Measurements from ENCODE around the gene HOMER3.
A peak's percentile ranks its signal among the peaks of the same experiment; 100 is the strongest.

The HOMER3 gene

DNA sequence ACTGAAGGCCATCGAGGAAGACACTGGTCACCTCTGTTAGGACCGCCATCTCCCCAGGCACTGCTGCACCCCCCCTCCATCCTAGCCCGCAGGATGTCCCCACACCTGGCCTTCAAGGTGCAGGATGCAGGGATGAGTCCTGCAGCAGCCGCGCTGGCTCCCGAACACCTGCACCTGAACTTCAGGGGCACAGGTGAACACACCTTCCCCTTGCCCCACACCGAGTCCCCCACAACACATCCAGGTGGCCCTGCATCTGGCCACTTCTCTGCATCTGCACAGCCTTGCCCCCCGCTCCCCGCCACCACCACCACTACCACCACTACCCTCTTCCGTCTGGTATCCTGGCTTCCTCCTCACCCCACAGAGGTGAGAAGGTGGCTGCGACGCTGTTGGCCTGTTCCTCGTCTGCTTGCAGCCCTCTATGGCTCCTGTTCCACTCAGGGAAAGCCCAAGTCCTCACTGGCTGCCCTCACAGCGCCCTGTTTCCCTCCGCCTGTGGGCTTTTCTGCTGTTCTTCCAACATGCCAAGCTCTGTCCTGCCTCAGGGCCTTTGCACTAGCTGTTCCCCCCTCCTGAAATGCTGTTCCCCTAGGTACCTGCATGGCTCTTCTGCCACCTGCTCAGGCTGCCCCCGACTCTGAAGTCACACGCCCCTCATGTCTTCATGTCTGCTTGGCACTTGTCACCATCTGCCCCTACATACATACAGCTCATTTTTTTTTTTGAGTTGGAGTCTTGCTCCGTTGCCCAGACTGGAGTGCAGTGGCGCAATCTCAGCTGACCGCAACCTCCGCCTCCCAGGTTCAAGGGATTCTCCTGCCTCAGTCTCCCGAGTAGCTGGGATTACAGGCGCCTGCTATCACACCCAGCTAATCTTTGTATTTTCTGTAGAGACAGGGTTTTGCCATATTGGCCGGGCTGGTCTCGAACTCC, 43.7 kb downstream of the HOMER3 start:
- DNase-seq (ENCODE audit: insufficient read length, low spot score) = no peak
- no peak for TF ChIP-seq POLR2A (IDR thresholded peaks at IDR 0.05; ENCODE audit: low read depth, low read length)
- FAIRE-seq = no peak

DNA sequence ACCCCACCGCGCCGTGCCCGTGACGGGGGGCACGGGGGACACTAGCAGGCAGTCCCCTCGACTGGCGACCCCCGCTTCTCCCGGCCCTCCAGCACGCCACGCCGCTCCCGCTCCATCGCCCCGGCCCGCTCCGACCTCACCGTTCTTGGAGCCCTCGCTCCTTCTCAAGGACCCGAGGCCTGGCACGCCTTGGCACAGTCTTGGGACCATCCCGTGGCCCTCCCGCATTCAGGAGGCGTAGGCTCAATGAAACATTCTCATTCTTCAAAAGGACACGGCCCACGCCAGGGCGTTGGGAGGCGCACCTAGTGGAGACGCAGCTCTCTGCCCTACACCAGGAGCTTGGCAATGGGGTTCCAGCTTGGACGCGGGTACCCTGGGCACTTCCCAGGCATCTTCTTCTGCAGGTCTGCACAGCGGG, 44.6 kb downstream of the HOMER3 start:
- DNase-seq (ENCODE audit: insufficient read length, low spot score) (no peak), FAIRE-seq (no peak)
- TF ChIP-seq POLR2A (IDR thresholded peaks at IDR 0.05; ENCODE audit: low read depth, low read length) = no peak

DNA sequence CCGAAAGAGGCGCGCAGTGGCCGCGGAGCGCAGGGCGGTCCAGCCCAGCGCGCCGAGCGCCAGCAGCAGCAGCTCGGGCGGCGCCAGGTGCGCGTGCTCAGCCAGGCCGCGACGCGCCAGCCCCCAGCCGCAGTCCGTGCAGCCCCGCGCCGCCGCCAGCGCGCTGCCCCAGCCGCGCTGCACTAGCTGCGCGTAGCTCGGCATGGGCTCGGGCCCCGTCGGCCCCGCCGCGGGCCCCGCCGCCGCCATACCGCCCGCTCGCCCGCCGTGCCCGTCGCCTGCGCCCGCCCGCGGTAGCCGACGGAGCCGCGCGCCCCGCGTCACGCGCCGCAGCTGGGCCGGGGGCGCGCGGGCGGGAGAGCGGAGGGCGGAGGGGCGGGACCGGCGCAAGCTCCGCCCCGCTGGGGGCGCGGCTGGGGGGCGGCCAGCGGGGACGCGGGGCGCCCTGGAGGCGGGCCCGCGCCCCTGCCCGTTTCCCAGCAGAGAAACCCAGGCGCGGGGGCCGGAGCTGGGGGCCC, 45.1 kb downstream of the HOMER3 start, which contains the start of gene CERS1:
Gene CERS1, minus strand, starts transcription at position 335 of the 518 bp plus-strand sequence. Its CDS starts 86 bp downstream, at position 249.
- TF ChIP-seq POLR2A (IDR thresholded peaks at IDR 0.05; ENCODE audit: low read depth, low read length) = no peak
- FAIRE-seq = no peak

DNA sequence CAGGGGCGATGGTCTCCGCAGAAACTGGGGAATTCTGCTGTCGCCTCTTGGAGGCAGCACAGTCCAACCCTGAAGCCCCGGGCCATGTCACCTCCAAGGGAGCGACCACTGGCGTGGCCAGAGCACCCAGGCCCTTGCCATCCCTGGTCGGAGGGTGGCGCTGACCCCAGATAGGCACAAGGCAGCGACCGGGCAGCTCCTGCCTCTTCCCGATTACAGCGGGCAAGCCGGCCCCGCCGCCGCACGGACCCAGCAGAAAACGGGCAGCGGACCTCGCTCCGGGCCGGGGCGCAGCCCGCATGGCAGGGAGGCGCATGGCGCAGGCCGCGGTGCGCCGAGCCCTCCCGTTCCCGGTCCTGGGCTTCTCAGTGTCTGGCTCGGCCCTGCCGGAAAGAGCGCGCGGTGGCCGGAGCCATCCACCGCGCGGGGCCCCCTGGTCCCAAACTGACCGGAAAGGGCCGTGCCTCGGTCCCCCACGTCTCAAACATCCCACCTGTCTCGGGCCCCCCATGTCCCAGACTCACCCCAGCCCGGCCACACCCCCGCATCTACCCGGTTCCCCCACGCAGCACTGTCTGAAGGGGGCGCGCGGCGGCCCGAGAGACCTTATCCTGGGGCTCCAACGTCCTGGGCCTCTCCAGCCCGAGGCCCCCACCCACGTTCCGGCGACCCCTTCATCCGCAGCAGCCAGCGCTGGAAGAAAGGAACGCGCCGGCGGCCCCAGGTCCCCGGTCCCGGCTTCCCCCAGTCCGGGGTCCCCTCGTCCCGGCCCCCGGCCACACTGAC, 45.8 kb downstream of the HOMER3 start:
- no peak for DNase-seq (ENCODE audit: insufficient read length, low spot score)
- TF ChIP-seq POLR2A (IDR thresholded peaks at IDR 0.05; ENCODE audit: low read depth, low read length) = no peak
- no peak for FAIRE-seq

More for the DNA sequence above, 45.1 kb downstream of the HOMER3 start, which contains the start of gene CERS1:
- DNase-seq (ENCODE audit: insufficient read length, low spot score) = no peak

DNA sequence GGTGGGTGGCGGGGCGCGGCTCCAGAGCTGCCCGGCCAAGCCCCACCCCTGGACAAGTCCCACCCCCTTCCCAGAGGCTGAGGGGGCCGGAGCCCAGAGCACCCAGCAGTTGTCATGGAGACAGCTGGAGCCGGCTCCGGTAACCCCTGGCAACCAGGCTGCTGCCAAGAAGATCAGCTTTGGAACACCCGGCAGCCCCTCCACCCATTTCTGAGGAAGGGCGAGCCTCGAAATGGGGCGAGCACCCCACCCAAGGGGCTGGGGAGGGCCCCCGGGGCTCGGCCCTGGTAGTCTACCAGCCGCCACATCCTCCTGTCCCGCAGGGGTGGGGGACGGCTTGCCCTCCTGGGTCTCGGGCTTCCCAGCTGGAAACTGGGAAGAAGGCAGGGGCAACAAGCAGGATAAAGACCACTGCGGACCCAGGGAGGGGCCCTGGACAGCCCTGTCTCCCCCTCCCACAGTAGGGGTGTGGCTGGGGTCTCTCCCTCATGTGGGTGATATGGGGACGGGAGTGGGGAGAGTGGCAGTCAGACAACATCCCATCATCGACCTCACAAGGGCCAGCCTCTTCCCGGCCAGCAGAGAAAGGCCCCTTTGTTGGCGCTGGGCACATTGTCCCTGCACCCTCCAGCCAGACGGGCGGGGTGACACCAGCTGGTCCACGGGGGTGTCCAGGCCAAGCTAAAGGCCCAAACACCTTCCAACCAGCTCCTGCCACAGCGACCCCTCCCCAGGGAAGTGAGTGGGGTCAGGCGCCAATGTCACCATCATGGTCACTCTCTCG, 46.6 kb downstream of the HOMER3 start:
- no peak for TF ChIP-seq POLR2A (IDR thresholded peaks at IDR 0.05; ENCODE audit: low read depth, low read length)
- DNase-seq (ENCODE audit: insufficient read length, low spot score) (peak; percentile 75), FAIRE-seq (no peak)

DNA sequence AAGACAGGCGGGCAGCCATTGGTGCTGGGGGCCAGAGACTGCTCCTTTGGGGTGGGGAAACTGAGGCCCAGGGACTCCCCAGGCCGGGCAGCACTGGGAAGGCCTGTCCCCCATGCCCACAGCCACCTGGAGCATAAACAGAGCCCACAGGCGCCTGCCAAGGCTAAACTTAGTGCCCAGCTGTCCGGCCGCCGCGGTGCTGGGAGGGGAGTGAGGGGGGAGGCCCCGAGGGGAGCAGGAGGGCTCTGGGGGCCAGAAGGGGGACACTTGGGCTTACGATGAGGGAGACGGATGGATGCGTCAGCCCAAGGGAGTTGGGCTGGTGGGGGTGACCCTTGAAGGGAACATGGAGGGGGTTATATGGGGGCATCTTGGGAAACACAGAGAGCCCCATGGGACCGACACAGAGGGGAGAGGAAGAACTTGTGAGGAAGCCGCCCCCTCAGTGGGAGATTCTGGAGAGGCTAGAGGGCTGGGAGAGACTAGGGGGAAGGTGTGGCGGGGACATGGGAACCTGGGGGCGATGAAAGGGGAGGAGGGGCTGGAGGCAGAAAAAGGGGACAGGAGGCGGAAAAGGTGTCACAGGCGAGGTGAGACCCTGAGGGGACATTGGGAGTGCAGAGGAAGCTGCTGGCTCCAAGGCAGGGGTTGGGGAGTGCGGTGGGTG, 47.3 kb downstream of the HOMER3 start:
- DNase-seq (ENCODE audit: insufficient read length, low spot score) (no peak), FAIRE-seq (no peak)
- no peak for TF ChIP-seq POLR2A (IDR thresholded peaks at IDR 0.05; ENCODE audit: low read depth, low read length)

DNA sequence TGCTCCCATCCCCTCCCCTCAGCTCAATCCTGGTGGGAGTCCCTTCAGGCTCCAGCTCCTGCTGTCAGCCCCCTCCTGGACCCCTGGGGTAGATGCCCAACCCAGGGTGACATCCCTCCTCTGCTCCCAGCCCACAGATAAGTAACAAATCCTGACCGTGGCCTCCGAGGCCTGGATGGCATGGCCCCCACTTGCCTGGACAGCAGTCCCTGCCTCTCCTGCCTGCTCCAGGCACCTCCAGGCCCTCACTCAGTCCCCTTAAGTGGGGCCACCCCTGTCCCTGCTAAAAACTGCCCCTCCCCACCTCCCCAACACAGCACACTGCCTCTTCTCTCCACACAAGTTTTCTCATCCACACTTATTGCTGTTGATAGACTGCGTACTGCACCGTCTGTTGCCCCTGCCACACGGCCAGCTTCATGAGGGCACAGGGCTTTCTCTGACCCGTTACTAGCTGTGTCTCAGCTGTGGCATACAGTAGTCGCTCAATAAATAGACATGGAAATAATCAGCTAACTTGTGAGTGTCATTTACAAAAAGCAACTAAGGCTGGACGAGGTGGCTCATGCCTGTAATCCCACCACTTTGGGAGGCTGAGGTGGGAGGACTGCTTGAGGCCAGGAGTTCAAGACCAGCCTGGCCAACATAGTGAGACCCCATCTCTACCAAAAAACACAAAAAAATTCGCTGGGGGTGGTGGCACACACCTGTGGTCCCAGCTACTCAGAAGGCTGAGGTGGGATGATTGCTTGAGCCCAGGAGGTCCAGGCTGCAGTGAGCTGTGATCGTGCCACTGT, 50.9 kb downstream of the HOMER3 start:
- TF ChIP-seq POLR2A (IDR thresholded peaks at IDR 0.05; ENCODE audit: low read depth, low read length) = no peak
- no peak for DNase-seq (ENCODE audit: insufficient read length, low spot score)
- FAIRE-seq = no peak

DNA sequence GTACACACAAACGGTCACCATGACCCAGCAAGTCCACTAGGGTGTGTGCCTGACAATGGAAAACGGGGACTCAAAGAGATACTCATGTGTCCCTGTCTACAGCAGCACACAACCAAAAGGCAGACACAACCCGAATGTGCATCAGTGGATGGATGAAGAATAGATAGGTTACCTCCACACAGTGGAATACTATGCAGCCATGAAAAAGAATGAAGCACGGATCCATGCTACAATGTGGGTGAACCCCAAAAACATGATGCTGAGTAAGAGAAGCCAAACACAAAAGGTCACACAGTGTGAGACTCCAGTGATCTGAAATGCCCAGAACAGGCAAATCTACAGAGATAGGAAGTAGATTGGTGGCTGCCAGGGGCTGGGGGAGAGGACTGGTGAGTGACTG, 54.0 kb downstream of the HOMER3 start:
- DNase-seq (ENCODE audit: insufficient read length, low spot score) = no peak
- TF ChIP-seq POLR2A (IDR thresholded peaks at IDR 0.05; ENCODE audit: low read depth, low read length) = no peak
- FAIRE-seq = no peak

DNA sequence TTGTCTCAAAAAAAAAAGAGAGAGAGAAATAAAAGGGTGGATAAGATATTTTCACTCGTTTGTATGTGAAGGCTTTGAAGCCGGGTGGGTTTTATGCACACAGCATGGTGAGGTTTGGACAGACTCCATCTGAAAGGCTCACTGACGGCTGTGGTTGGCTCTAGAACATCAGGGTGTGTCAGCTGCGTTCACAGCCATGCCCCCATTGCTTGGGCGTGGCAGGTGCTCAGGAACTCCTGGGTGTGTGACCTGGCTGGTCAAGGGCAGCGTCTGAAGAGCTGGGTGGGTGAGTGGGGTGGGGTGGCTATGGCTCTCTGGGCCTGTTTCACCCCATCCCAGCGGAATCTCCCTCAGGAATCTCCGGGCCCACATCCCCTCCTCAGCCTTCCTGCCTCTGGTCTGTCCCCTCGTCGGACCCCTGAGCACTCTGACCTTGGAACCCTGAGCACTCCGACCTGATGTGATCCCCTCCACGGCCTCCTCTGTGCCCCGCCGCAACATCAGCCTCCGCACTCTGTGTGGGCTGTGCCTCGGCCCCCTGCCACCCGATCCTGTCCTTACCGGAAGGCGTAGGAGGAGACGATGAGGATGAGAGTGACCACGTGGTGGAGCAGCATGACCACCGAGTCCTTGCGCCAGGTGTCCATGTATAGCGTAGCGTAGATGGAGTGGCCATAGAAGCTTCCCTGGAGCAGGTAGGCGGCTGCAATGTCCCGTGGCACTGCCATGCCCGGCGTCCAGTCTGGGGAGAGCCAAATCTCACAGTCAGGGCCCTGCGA, 57.3 kb downstream of the HOMER3 start:
- no peak for FAIRE-seq
- TF ChIP-seq POLR2A (IDR thresholded peaks at IDR 0.05; ENCODE audit: low read depth, low read length) = no peak
- no peak for DNase-seq (ENCODE audit: insufficient read length, low spot score)

DNA sequence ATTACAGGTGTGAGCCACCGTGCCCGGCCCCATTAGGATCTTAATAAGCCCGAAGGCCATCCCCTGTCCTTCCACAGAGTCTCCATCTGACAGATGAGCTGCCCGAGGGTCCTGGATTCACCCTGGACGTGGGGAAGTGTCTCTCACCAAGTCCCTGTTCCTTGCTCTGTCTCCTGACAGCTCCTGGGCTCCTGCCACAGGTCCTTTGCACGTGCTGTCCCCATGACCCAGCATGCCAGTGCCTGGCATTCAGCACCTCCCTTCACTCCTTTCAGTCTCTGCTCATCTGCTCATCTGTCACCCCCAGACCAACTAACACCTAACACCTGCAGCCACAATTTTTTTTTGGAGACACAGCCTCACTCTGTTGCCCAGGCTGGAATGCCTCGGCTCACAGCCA, 59.5 kb downstream of the HOMER3 start:
- DNase-seq (ENCODE audit: insufficient read length, low spot score) = no peak
- TF ChIP-seq POLR2A (IDR thresholded peaks at IDR 0.05; ENCODE audit: low read depth, low read length) = no peak
- FAIRE-seq = no peak

DNA sequence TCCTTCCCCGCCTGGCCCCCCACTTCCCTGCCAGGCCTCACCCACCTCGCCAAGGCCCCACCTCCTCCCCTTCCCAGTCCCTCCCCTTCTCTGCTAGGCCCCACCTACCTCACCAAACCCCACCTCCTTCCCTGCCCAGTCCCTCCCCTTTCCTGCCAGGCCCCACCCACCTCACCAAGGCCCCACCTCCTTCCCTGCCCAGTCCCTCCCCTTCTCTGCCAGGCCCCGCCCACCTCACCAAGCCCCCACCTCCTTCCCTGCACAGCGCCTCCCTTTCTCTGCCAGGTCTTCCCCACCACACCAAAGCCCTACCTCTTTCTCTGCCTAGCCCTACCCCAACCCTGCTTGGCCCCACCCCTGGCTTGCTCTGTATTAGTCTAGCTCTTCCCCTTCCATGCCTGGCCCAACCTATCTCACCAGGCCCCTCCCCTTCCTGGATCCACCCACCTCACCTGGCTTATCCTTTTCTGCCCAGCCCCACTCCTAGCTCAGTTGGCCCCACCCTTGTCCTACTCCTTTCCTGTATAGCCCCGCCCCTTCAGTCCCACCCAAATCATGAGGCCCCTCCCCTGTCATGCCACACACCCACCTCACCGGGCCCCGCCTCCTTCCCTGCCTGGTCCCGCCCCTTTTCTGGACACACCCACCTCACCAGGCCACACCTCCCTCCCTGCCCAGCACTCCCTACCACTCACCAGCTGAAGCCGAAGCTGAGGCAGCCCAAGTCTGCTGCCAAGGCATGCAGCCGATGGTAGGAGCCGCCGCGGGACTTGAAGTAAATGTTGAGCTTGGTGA, 61.2 kb downstream of the HOMER3 start:
- no peak for FAIRE-seq
- no peak for DNase-seq (ENCODE audit: insufficient read length, low spot score)
- no peak for TF ChIP-seq POLR2A (IDR thresholded peaks at IDR 0.05; ENCODE audit: low read depth, low read length)
